GM21723 (cell line): Measurements from ENCODE around the gene GPR157.
"Not testable (repeated sequence)": the region's sequence is repeated elsewhere in the genome, so short reads cannot be mapped to it uniquely, and the experiment has no call there.

ENCODE experiments used
- ATAC-seq: cut with Tn5 transposase; IDR thresholded peaks from one replicate; pipeline ENCODE4 v1.9.1; 2021; ENCODE audit warnings: mild to moderate bottlenecking, moderate library complexity; ENCODE audit not compliant: unreplicated experiment

Gene GPR157

DNA sequence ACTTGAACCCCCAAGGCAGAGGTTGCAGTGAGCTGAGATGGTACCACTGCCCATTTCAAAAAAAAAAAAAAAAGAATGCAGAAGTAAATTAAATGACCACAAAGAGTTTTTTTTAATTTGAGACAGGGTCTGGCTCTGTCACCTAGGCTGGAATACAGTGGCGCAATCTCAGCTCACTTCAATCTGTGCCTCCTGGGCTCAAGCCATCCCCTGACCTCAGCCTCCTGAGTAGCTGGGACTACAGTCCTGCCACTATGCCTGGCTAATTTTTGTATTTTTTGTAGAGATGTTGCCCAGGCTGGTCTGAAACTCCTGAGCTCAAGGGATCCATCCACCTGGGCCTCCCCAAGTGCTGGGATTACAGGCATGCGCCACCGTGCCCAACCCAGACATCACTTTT, 20.2 kb upstream of the GPR157 start:
- ATAC-seq: no peak

DNA sequence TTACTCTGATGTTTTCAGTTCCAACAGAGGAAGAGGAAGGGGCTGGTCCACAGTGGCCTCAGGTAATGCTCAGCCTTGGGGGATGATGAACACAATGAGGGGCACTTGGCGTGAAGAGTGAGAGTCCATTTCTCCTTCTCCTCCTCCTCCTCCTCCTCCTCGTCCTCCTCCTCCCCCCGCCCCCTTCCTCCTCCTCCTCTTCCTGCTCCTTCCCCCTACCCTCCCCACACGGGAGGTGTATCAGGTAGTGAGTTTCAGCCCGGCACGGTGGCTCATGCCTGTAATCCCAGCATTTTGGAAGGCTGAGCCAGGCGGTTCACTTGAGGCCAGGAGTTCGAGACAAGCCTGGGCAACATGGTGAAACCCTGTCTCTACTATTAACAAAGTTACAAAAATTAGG, 17.3 kb upstream of the GPR157 start:
- ATAC-seq: no peak

DNA sequence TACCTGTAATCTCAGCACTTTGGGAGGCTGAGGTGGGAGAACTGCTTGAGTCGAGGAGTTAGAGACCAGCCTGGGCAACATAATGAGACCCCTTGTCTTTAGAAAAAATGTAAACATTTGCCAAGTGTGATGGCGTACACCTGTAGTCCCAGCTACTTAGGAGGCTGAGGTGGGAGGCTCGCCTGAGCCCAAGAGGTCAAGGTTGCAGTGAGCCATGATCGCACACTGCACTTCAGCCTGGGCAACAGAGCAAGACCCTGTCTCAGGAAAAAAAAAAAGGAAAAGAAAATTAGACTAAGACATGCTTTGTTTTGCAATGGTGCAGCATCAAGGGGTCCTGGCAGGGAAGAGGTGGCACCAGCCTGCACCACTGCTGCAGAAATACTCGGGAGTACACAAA, 16.8 kb upstream of the GPR157 start:
- no peak for ATAC-seq

DNA sequence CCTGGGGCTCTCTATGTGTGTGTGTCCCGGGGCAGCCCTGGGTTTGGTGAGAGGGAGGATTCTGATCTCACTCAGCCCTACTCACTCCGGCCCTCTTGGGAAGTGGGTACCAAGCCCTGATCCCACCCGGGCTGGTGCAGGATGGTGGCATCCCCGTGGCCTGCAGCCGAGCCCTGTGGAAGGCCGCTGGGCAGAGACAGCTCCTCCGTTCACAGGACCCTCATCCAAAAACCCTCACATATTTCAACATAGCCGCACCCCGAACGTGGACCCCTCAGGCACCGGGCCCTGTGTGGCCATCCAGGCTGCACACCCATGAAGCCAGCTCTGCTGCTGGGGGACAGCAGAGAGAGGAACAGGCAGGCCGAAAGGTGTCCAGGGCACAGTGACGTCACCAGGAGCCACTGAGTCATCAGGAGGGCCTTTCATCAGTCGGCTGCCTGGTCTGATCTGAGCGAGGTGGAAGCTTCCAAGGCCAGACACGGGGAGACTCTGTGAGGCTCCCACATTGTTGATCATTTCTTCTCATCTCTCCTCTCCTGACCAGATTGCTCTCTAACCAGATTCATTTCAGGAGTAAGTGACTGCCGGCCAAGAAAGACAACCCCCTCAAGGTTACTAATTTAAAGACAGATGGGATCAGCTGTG, 16.2 kb upstream of the GPR157 start:
- no peak for ATAC-seq

DNA sequence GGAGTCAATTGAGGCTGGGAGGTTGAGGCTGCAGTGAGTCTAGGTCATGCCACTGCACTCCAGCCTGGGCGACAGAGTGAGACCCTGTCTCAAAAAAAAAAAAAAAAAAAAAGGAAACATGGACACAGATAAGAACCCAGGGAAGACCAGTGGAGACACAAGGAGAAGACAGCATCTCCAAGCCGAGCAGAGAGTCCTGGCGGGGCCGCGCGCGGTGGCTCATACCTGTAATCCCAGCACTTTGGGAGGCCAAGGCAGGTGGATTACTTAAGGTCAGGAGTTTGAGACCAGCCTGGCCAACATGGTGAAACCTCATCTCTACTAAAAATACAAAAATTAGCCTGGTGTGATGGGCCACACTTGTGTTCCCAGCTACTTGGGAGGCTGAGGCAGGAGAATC, 15.6 kb upstream of the GPR157 start:
- ATAC-seq: not testable (repeated sequence)

DNA sequence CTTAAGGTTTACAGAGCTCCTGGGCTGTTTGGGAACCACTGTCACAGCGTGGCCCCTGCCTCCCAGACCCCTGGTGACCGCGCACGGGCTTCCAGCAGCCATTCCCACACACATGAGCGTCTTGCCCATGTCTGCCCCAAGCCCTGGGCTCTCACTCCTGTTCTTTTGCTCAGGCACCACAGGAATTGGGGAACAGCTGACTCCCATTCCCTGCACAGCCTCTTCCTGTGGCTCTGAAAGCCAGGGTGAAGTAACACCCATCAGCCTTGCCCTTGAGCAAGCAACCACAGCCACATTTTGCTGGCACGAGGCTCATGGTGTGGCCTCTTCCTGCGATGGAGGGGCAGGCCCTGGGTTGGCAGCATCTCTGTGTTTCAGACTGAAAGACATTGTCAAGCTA, 14.3 kb upstream of the GPR157 start:
- no peak for ATAC-seq

DNA sequence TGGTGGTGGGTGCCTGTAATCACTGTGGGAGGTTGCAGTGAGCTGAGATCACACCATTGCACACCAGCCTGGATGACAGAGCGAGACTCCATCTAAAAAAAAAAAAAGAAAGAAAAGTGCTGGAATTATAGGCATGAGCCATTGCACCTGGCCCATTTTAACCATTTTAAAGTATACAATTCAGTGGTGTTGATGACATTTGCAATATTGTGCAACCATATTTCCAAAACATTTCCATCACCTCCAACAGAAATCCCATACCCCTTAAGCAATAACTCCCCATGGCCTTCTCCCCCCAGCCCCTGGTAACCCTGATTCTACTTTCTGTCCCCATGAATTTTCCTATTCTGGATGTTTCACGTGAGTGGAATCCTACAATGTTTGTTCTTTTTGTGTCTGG, 11.0 kb upstream of the GPR157 start:
- ATAC-seq: no peak

DNA sequence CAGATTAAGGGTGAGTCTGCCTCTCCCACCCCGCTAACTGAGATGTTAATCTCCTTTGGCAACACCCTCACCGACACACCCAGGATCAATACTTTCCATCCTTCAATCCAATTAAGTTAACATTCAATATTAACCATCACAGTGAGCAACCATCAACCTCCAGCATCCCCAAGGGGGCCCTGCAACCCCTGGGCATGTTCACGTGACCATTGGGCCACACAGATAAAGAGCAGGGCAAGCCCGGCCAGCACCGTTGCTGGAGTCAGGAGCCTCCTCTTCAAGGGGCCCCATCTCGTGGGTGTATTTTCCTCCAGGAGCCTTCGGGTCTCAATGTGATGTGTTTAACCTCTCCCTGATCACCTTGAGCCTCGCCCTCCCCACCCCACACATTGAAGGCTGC, 8.0 kb upstream of the GPR157 start:
- no peak for ATAC-seq

DNA sequence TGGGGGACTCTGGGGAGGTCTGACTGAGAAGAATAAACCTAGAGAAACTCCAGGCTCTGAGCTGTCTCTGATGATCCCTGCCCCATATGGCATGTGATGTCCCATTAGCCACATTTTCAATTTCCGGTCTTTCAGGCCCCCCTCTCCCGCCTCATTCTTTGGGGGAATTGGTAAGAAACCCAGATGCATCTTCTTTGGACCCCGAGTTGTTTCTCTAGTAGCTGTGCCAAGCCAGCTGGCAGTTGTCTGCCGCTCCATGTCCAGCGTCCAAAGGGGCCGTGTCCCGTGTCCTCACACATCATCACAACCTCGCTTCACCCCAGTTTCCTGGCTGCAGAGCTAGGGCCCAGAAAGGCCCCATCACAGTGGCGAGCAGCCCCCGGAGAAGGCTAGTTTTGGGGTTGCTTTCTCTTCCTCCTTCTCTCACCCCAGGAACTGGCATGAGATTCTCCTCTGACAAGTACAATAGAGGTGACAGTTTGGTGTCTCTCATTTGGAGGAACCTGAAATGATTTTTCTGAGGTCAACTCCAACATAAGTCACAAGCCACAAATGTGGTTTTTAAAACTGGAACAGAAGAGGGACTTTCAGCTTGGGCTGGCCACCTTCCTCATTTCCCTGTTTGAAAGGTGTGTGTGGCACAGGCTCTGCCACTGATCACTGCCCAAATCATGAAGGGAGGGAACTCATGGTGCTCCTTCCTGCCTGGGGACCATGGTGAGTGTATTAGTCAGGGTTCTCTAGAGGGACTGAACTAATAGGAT, 6.4 kb upstream of the GPR157 start:
- ATAC-seq: no peak

DNA sequence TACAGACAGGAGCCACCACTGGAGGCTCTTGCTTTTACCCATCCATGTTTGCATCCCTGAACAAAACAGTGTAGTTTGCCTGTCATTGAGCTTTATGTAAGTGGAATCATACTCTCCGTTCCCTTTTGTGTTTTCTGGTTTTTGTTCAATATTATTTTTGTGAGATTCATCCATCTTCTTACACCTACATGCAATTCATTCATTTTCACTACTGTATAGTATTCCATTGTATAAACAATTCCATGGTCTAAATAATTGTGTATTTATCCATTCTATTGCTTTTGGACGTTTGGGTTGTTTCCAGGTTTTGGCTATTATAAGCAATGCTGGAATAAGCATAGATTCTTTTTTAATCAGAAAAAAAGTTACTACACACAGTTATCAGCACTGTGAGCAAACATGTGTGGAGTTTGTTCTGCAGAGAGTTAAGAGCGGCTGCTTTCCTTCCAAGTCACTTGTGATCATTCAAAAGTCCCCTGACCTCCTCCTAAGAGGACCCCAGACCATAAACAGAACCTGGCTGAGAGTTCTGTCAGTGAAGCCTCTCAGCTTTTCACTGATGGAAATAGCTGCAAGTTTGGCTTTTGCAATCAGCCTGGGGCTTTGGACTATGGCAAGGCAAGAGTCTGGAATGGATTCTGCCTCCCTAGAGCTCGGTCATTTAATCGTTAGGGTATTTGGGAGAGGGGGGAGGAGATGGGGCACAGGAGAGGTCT, 5.1 kb upstream of the GPR157 start:
- ATAC-seq: no peak

DNA sequence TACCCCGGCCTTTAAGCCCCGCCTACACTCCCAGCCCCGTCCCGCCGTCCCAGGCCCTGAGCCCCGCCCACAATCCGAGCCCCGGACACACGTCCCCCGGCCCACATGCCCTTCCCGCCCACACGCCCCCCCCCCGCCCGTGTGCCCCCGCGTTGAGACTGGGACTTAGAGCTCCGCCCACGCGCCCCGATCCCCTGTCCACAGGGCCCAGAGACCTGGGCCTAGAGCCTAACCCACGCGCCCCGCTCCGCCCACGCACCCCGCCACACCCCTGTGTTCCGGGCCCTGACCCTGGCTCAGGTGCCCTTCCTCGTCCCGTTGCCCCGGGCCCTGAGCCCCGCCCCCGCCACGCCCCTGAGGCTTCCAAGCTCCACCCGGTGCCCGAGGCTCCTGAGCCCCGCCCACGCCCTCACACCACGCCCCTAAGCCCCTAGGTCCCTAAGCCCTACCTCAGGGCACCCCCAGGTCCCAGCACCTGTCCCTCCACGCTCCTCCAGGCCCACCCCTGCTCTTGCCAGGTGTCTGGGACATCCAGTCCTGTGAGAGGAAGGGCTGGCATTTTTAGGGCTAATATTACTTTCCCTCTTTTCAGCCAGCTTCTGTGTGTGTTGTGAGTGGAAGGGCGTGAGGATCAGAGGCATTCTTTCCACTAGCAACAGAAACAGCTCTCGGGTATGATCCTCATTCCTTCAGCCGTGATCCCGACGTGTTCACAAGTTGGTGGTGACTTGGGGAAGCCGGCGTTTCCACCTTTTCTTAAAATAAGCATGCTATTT, 552 bp upstream of the GPR157 start:
- ATAC-seq: peak; percentile 65

DNA sequence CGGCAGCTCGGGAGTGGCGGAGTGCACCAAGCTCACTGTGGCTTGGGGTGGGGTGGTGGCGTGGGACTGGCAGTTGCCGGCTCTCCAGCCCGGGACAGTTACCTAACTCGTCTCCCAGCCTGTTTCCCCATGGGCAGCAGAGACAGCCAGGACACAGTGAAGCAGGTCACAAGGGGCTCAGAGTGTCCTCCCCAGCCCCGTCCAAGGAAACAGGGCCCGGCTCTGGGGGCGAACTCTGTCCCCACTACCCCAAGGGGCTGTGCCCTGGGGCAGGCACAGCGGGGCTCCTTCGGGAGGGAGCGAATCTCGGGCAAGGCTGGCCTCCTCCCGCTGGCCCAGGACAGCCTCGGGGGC, 759 bp downstream of the GPR157 start:
- ATAC-seq: no peak

DNA sequence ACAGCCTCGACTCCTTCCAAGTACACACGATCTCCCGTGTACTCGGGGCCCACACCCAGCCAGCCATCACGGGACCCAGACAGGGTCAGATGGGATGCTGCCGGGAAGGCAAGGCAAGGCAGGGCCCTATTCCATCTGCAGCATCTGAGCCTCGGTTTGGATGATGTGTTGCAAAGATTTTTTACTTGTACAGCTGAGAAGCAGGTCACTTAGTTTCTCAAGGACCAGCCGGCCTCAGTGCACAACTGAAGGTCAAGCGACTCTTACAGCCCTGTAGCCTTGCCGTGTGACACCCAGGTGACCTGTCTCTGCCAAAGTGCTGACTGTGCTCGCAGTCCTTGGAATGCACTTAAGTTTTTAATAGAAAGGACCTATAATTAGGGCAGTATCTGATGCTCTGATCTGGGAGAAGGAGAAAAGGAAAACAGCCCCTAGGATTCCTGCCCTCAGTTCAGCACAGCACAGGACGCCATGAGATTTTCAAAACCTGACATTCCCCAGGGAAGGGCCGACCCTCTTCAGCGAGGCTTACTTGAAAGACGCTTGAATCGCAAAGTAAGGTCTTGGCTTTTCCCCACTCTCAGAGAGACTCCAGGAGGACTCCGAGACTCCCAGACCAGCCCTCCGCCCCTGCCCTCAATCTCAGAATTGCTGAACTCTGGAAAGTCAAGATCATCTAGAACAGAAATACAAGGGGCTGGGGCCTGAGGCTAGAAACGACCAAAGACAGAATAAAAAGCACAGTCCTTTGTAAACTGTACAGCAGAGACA, 1.3 kb downstream of the GPR157 start:
- no peak for ATAC-seq

DNA sequence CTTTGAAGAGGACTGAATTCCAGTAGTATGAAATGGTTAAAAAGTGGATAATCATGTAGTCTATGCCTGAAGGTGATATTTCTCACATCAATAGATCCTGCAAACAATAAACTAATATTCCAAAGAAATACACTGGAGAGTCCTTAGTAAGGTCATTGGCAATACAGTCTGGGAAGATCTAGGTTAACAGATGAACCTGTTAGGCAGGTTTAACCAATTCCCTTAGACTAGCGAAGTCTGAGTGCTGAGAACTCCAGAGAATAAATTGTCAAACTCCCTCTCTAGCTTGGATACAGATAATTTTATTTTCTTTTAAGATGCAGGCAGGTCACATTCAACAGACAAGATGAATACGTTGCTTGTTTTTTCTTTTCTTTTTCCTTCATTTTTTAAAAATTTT, 2.4 kb downstream of the GPR157 start:
- no peak for ATAC-seq

DNA sequence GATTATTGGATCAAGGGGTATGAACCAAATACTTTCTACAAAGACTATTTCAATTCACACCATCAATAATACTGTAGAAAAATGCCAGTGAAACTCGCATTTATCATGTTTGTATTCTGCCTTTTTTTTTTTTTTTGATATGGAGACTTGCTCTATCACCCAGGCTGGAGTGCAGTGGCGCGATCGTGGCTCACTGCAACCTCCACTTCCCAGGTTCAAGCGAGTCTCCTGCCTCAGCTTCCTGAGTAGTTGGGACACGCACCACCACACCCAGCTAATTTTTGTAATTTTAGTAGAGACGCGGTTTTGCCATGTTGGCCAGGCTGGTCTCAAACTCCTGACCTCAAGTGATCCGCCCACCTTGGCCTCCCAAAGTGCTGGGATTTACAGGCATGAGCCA, 3.1 kb downstream of the GPR157 start:
- not testable (repeated sequence) for ATAC-seq

DNA sequence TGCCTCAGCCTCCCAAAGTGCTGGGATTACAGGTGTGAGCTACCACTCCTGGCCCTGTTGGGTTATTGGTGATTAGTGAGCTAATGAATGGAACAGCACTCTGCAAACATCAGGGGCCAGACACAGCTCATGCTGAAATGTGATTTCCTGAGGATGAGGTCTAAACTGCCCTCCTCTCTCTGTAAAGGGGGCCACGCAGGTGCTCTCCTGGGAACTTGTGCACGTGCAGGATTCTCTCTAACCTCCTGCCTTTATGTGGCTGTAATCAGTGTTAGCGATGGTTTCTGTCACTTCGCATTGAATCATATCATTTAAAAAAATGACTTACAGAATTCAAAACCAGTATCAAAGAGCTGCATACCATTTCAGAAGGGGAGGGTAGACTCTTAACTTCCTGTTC, 3.6 kb downstream of the GPR157 start:
- ATAC-seq: no peak

DNA sequence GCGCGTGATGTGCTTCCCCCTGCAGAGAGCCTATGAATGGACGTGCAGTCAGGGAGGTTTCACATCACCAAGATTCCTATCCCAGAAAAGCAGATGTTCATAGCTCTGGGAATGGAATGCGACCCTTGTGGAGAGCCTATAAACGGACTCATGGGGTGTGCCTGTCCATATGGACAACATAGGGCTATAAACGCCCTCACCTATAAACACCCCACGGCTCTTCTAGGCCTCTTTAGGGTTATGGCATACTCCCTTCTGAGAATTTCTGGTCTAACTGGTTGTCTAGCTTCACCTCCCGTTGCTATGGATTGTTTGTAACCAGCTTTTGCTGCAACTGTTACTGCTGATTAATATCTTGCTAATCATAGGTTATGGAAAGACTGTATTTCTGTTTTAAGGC, 4.5 kb downstream of the GPR157 start:
- not testable (repeated sequence) for ATAC-seq

DNA sequence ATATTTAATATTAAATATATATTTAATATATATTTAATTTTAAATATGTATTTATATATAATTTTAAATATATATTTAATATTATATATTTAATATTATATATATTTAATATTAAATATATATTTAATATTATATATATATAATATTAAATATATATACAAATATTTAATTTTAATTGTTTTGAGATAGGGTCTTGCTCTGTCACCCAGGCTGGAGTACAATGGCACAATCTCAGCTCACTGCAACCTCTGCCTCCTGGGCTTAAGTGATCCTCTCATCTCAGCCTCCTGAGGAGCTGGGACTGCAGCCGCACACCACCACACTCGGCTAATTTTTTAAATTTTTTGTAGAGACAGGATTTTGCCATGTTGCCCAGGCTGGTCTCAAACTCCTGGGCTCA, 5.2 kb downstream of the GPR157 start:
- not testable (repeated sequence) for ATAC-seq

DNA sequence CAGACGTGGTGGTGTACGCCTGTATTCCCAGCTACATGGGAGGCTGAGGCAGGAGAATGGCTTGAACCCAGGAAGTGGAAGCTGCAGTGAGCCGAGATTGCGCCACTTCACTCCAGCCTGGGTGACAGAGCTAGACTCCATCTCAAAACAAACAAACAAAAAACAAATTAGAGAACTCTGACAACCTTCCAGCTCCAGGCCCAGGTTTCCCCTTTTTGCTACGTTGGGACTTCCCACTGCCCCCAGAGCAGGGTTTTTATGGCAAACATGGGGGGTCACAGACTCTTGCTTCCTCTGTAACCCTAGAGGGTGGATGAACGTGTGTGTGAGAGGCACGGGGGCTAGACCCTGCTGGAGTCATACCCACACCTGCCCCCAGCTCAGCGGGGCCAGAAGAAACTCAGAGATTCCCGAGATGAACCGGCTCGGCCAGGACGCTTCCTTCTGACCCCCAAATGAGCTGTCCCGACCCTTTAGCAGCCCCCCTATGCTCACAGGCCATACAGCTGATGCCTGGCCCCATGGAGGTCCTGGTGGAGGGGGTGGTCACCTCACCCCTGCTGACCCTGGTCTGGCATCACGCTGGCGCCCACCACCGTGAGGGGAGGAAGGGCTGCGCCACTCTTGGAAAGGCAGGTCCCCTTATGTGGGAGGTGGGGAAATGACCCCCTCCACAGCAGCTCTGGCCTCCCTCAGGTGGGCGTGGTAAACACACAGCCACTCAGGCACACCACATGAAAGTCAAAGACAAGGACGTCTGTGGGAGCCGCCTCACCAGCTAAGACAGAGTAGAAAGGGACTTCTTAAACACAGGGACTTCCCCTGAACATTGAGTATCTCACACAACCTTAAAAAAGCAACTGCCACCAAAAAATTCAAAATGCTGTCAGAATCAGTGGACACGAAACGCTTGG, 7.1 kb downstream of the GPR157 start:
- ATAC-seq: peak; percentile 66
